Endodermal cell (in vitro differentiated cells): Measurements from ENCODE around the gene HEY2. TPM values are rescaled to one million over a fixed set of nuclear protein-coding genes. Genes with fewer than 3 reads are reported as not detected.

Source experiments
- DNase-seq: peaks from one replicate; pipeline ENCODE4 v3.0.0-alpha.2; 2017
- H3K27ac ChIP-seq: 2 replicates; pipeline ENCODE4 v1.5.1; 2013; ENCODE audit warnings: mild to moderate bottlenecking, low read depth, low read length, moderate library complexity
- H3K27me3 ChIP-seq: 2 replicates; pipeline ENCODE4 v1.6.1; 2013; ENCODE audit warnings: mild to moderate bottlenecking, low read length, moderate library complexity; ENCODE audit not compliant: insufficient read depth, control insufficient read depth, poor library complexity, severe bottlenecking
- H3K36me3 ChIP-seq: 2 replicates; pipeline ENCODE4 v1.7.0; 2013; ENCODE audit warnings: mild to moderate bottlenecking, low read length, moderate library complexity; ENCODE audit not compliant: control insufficient read depth, insufficient read depth
- H3K4me1 ChIP-seq: one replicate; pipeline ENCODE4 v1.7.0; 2013; ENCODE audit warnings: low read length; ENCODE audit not compliant: control insufficient read depth, insufficient read depth
- H3K4me3 ChIP-seq: 2 replicates; pipeline ENCODE4 v1.5.1; 2013; ENCODE audit warnings: mild to moderate bottlenecking, low read length, moderate library complexity
- H3K9ac ChIP-seq: 2 replicates; pipeline ENCODE4 v1.6.1; 2013; ENCODE audit warnings: mild to moderate bottlenecking, low read length, moderate library complexity; ENCODE audit not compliant: poor library complexity, severe bottlenecking; ENCODE audit errors: extremely low read depth
- H3K9me3 ChIP-seq: 2 replicates; pipeline ENCODE4 v1.6.1; 2013; ENCODE audit warnings: mild to moderate bottlenecking, low read length, moderate library complexity; ENCODE audit not compliant: control insufficient read depth
- H3K27ac Mint-ChIP-seq: 2 replicates; pipeline ENCODE4 v1.8.0; 2020; ENCODE audit warnings: mixed read lengths
- H3K27me3 Mint-ChIP-seq: 2 replicates; pipeline ENCODE4 v1.8.0; 2021; ENCODE audit warnings: mild to moderate bottlenecking, mixed read lengths; ENCODE audit not compliant: insufficient read depth
- H3K36me3 Mint-ChIP-seq: 2 replicates; pipeline ENCODE4 v1.8.0; 2020; ENCODE audit warnings: low read depth, mixed read lengths
- H3K4me1 Mint-ChIP-seq: 2 replicates; pipeline ENCODE4 v1.8.0; 2020; ENCODE audit warnings: mixed read lengths
- H3K4me3 Mint-ChIP-seq: 2 replicates; pipeline ENCODE4 v1.8.0; 2020; ENCODE audit warnings: mild to moderate bottlenecking, moderate library complexity, mixed read lengths
- H3K9me3 Mint-ChIP-seq: 2 replicates; pipeline ENCODE4 v1.8.0; 2020; ENCODE audit warnings: mild to moderate bottlenecking, mixed read lengths
- WGBS, 2 experiments: methylation state at CpG; one replicate each; pipeline versions ENCODE4 v1.1.5 to v1.1.7; 2013; ENCODE audit warnings: missing lambda C conversion rate in 2 of 2, mixed read lengths in 1 of 2; ENCODE audit not compliant: insufficient coverage in 1 of 2, insufficient read length in 1 of 2; 5-methylcytosine and 5-hydroxymethylcytosine counted together
- total RNA-seq, 2 donors: library from RNA; stranded (reverse); fragmentation: NEBNext Ultra II Directional in 1 of 2; extraction: Animal tissue kit (Norgen Biotek cat#: 25700) in 1 of 2; gene quantifications; 2 replicates in 1 of 2; 3 replicates in 1 of 2; pipeline ENCODE4 v1.2.1, GENCODE V29; 2021
- TF ChIP-seq, protein P1 (sequence below): fragments of 200-600 bp; sonication (generic); conservative IDR thresholded peaks from 2 replicates; pipeline ENCODE4 v1.5.0; 2021; ENCODE audit warnings: antibody characterized with exemption, mild to moderate bottlenecking

Gene HEY2
- total RNA-seq, 2 donors from 2014 or later: 2.3 to 4.3 TPM

DNA sequence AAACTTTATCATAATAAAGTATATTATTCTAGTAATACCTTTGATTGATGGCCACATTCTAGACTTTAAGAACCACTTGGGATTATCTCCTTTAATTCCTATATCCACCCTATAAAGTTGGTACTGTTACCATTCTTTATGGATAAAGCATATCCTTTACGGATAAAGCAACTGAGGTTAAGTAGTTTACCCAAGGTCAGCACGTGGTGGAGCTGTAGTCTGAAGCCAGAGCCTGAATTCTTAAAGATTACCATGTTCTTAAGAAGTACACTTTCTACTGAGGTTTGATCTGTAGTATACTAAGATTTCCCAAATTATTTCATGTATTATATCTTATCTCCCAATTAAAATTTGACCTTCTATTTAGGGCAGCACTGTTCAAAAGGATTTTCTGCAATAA, 38.4 kb downstream of the HEY2 start:
- Mint-ChIP-seq H3K27ac (no peak overlapping the region), H3K4me1 (peaks cover 11% of the 10 kb centered on the region), H3K36me3 (no peaks in the 10 kb centered on the region), H3K27me3 (peaks cover 8% of the 10 kb centered on the region), H3K4me3 (no peak overlapping the region), H3K9me3 (no peaks in the 10 kb centered on the region)
- WGBS, 2 experiments: 40 to 54% methylated on average over 1 to 2 of the region's 2 CpGs
- no peaks in the 10 kb centered on the region for H3K27me3 ChIP-seq
- TF ChIP-seq, protein P1, sequence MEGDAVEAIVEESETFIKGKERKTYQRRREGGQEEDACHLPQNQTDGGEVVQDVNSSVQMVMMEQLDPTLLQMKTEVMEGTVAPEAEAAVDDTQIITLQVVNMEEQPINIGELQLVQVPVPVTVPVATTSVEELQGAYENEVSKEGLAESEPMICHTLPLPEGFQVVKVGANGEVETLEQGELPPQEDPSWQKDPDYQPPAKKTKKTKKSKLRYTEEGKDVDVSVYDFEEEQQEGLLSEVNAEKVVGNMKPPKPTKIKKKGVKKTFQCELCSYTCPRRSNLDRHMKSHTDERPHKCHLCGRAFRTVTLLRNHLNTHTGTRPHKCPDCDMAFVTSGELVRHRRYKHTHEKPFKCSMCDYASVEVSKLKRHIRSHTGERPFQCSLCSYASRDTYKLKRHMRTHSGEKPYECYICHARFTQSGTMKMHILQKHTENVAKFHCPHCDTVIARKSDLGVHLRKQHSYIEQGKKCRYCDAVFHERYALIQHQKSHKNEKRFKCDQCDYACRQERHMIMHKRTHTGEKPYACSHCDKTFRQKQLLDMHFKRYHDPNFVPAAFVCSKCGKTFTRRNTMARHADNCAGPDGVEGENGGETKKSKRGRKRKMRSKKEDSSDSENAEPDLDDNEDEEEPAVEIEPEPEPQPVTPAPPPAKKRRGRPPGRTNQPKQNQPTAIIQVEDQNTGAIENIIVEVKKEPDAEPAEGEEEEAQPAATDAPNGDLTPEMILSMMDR: peak; percentile 53
- H3K4me3 ChIP-seq: no peak overlapping the region
- H3K9me3 ChIP-seq: no peaks in the 10 kb centered on the region
- no peak overlapping the region for H3K27ac ChIP-seq
- no peak for DNase-seq
- no peak overlapping the region for H3K9ac ChIP-seq
- no peaks in the 10 kb centered on the region for H3K36me3 ChIP-seq
- H3K4me1 ChIP-seq: peaks cover 7% of the 10 kb centered on the region

DNA sequence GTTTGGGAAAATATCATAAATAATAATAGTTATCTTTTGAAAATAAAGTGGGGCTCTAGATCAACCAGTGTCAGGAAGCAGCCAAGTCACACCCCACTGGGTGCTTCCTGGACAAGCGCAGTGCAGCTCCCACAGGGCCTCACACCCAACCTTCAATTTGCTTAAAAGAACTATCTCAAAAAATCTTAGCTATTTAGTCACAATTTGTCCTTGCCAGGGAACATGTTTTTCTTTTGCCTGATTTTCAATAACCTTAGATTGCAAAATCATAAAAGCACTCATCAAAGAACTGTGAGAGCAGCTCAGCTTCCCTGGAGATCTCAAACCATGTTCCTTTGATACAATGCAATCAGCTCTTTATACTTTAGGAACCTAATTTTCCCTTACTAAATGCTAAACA, 39.7 kb downstream of the HEY2 start:
- Histone ChIP-seq H3K9me3 (no peaks in the 10 kb centered on the region), H3K4me1 (peaks cover 7% of the 10 kb centered on the region), H3K27ac (no peak overlapping the region), H3K9ac (no peak overlapping the region), H3K27me3 (no peaks in the 10 kb centered on the region), H3K36me3 (no peaks in the 10 kb centered on the region), H3K4me3 (peak overlapping the region; percentile 90)
- Mint-ChIP-seq H3K27ac (no peak overlapping the region), H3K9me3 (no peaks in the 10 kb centered on the region), H3K4me3 (peak overlapping the region; percentile 70), H3K4me1 (peaks cover 13% of the 10 kb centered on the region), H3K27me3 (peaks cover 8% of the 10 kb centered on the region), H3K36me3 (no peaks in the 10 kb centered on the region)
- no peak for DNase-seq
- TF ChIP-seq, protein P1: no peak
- 90% methylated on average over 1 of the region's 1 CpG; no CpG with 5 or more reads in 1 of the 2 experiments for WGBS, 2 experiments

DNA sequence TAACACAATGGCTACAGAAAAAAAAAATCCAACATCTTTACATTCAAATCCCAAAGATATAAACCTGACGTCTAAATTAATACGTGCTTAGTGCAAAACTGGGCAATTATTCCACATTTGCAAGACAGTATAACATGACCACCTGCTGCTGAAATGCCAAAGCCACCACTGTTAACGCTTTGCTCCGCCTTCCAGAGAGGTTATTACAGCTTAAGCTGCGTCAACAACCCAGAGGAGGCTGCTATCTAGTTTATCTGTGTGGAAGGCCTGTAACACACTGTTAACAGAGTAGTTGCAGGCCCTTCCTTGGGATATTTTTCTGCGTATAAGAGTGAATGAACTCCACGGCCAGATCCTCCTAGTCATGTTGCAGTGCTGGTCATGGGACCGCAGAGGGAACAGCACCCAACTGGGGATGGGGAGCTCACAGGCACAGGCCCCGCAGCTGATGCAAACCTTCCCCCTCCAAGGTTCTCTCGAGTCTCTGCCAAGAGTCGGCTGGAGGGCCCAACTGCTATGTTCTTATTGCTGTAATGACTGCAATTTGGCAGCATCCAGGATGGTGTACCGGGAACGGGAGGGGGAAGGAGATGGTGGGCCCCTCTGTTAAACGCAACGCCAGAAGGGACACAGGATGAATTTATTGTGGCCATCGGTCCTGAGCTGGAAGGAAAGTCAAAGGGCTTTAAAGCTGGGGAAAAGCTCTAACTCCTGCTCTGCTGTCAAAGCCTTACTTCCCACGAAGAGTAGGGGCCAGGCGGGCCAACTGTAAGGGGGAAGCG, 40.3 kb downstream of the HEY2 start:
- Histone ChIP-seq H3K9me3 (no peaks in the 10 kb centered on the region), H3K36me3 (no peaks in the 10 kb centered on the region), H3K27me3 (no peaks in the 10 kb centered on the region), H3K4me1 (peaks cover 7% of the 10 kb centered on the region), H3K27ac (peak overlapping the region; percentile 50), H3K4me3 (peak overlapping the region; percentile 90), H3K9ac (peak overlapping the region; percentile 12)
- Mint-ChIP-seq H3K27me3 (peaks cover 8% of the 10 kb centered on the region), H3K4me1 (peaks cover 13% of the 10 kb centered on the region), H3K4me3 (peak overlapping the region; percentile 70), H3K9me3 (no peaks in the 10 kb centered on the region), H3K27ac (peak overlapping the region; percentile 74), H3K36me3 (no peaks in the 10 kb centered on the region)
- TF ChIP-seq, protein P1: no peak
- 21 to 22% methylated on average over 13 to 19 of the region's 19 CpGs for WGBS, 2 experiments
- peak; percentile 77 for DNase-seq
